ENCODE data around the gene CCL13.

CCL13 gene

DNA sequence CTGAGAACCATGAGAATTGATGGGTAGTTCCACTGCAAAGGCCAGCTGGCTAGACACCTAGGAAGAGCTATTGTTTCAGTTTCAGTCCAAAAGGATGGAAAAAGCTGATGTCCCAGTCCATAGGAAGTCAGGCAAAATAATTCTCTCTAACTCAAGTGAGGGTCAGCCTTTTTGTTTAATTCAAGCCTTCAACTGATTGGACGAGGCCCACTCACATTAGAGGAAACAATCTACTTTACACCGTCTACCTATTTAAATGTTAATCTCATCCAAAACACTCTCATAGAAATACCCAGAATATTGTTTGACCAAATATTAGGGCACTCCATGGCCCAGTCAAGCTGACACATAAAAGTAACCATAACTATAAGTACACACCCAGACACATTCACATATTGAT lies 14.4 kb upstream of the CCL13 start:
- no peak overlapping the region for H3K4me3 ChIP-seq (ENCODE audit: low read length)
- no peak overlapping the region for H3K9ac ChIP-seq (ENCODE audit: low read length)
- no peaks in the 10 kb centered on the region for H3K27me3 ChIP-seq (ENCODE audit: control insufficient read depth, insufficient read depth, low read length)
- no peaks in the 10 kb centered on the region for H3K36me3 ChIP-seq (ENCODE audit: control insufficient read depth, insufficient read depth, low read length)
- H3K4me1 ChIP-seq (ENCODE audit: control insufficient read depth, insufficient read depth, low read length) = no peaks in the 10 kb centered on the region
- H3K27ac ChIP-seq (ENCODE audit: low read depth, low read length) = no peak overlapping the region

DNA sequence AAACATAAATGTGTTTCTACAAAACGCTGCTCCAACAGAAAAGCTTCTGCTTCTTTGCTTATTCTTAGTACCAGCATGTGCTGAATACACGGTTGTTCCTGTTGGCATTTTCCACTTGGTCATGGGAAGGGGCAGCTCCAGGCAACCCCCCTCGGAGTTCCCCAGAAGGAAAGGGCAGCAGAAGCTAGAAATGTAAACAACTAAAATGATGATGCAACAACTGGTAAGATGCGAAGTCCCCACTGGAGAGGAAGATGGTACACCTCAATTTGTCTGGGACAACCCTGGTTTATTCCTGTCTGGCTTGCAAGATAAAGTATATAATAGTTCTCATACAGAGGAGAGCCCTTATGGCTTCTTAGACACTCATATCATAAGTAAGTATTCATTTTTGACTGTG lies 9.2 kb upstream of the CCL13 start:
- H3K9ac ChIP-seq (ENCODE audit: low read length) = no peak overlapping the region
- no peak overlapping the region for H3K4me3 ChIP-seq (ENCODE audit: low read length)
- no peaks in the 10 kb centered on the region for H3K4me1 ChIP-seq (ENCODE audit: control insufficient read depth, insufficient read depth, low read length)
- no peaks in the 10 kb centered on the region for H3K36me3 ChIP-seq (ENCODE audit: control insufficient read depth, insufficient read depth, low read length)
- no peak overlapping the region for H3K27ac ChIP-seq (ENCODE audit: low read depth, low read length)
- H3K27me3 ChIP-seq (ENCODE audit: control insufficient read depth, insufficient read depth, low read length) = no peaks in the 10 kb centered on the region

GRCh38 chr17:34349751-34350150 lies 6.5 kb upstream of the CCL13 start:
- Histone ChIP-seq H3K9ac (ENCODE audit: low read length) (no peak overlapping the region), H3K36me3 (ENCODE audit: control insufficient read depth, insufficient read depth, low read length) (no peaks in the 10 kb centered on the region), H3K4me1 (ENCODE audit: control insufficient read depth, insufficient read depth, low read length) (no peaks in the 10 kb centered on the region), H3K27ac (ENCODE audit: low read depth, low read length) (no peak overlapping the region), H3K27me3 (ENCODE audit: control insufficient read depth, insufficient read depth, low read length) (no peaks in the 10 kb centered on the region), H3K4me3 (ENCODE audit: low read length) (no peak overlapping the region)

- H3K4me3 ChIP-seq (ENCODE audit: low read length) = no peak overlapping the region
- H3K9ac ChIP-seq (ENCODE audit: low read length) = no peak overlapping the region
- no peaks in the 10 kb centered on the region for H3K27me3 ChIP-seq (ENCODE audit: control insufficient read depth, insufficient read depth, low read length)
- no peaks in the 10 kb centered on the region for H3K36me3 ChIP-seq (ENCODE audit: control insufficient read depth, insufficient read depth, low read length)
- no peak overlapping the region for H3K27ac ChIP-seq (ENCODE audit: low read depth, low read length)
- H3K4me1 ChIP-seq (ENCODE audit: control insufficient read depth, insufficient read depth, low read length) = no peaks in the 10 kb centered on the region
Observed at GRCh38 chr17:34351096-34351495, 5.2 kb upstream of the CCL13 start.

- Histone ChIP-seq H3K4me1 (ENCODE audit: control insufficient read depth, insufficient read depth, low read length) (no peaks in the 10 kb centered on the region), H3K27me3 (ENCODE audit: control insufficient read depth, insufficient read depth, low read length) (no peaks in the 10 kb centered on the region), H3K27ac (ENCODE audit: low read depth, low read length) (no peak overlapping the region), H3K4me3 (ENCODE audit: low read length) (no peak overlapping the region), H3K9ac (ENCODE audit: low read length) (no peak overlapping the region), H3K36me3 (ENCODE audit: control insufficient read depth, insufficient read depth, low read length) (no peaks in the 10 kb centered on the region)
Observed at GRCh38 chr17:34352191-34352590, 4.1 kb upstream of the CCL13 start.

GRCh38 chr17:34354637-34355036 lies 1.6 kb upstream of the CCL13 start:
- Histone ChIP-seq H3K27me3 (ENCODE audit: control insufficient read depth, insufficient read depth, low read length) (no peaks in the 10 kb centered on the region), H3K4me3 (ENCODE audit: low read length) (no peak overlapping the region), H3K9ac (ENCODE audit: low read length) (no peak overlapping the region), H3K36me3 (ENCODE audit: control insufficient read depth, insufficient read depth, low read length) (no peaks in the 10 kb centered on the region), H3K4me1 (ENCODE audit: control insufficient read depth, insufficient read depth, low read length) (no peaks in the 10 kb centered on the region), H3K27ac (ENCODE audit: low read depth, low read length) (no peak overlapping the region)

- Histone ChIP-seq H3K4me3 (ENCODE audit: low read length) (no peak overlapping the region), H3K9ac (ENCODE audit: low read length) (no peak overlapping the region)
Observed at GRCh38 chr17:34357398-34357797, 1.1 kb downstream of the CCL13 start.

DNA sequence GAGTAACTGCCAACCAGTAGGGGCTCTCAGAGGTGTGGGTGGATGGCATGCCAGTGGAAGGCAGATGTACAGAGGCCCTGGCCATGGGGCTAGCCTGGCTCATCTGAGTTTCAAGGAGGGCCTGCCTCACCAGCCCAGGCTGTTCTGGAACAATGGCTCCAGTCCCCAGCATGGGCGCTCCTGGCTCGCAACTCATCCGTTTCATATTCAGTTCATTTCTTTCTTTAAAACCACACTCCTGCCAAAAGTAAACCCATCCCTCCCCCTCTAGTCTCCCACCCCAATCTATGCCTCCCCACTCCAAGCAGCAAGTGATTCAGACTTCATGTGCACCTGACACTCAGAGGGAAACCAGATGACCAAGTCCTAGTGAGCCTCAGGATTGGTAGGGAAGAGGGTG lies 2.4 kb downstream of the CCL13 start:
- H3K9ac ChIP-seq (ENCODE audit: low read length) = no peak overlapping the region

More at GRCh38 chr17:34357398-34357797, 1.1 kb downstream of the CCL13 start:
- H3K27ac ChIP-seq (ENCODE audit: low read depth, low read length) = no peak overlapping the region
- no peaks in the 10 kb centered on the region for H3K27me3 ChIP-seq (ENCODE audit: control insufficient read depth, insufficient read depth, low read length)
- no peaks in the 10 kb centered on the region for H3K36me3 ChIP-seq (ENCODE audit: control insufficient read depth, insufficient read depth, low read length)
- H3K4me1 ChIP-seq (ENCODE audit: control insufficient read depth, insufficient read depth, low read length) = no peaks in the 10 kb centered on the region

GRCh38 chr17:34360601-34361270 lies 4.5 kb downstream of the CCL13 start:
- Histone ChIP-seq H3K4me1 (ENCODE audit: control insufficient read depth, insufficient read depth, low read length) (no peaks in the 10 kb centered on the region), H3K27me3 (ENCODE audit: control insufficient read depth, insufficient read depth, low read length) (no peaks in the 10 kb centered on the region), H3K9ac (ENCODE audit: low read length) (no peak overlapping the region), H3K36me3 (ENCODE audit: control insufficient read depth, insufficient read depth, low read length) (no peaks in the 10 kb centered on the region), H3K4me3 (ENCODE audit: low read length) (no peak overlapping the region), H3K27ac (ENCODE audit: low read depth, low read length) (no peak overlapping the region)

More for the DNA sequence above, 2.4 kb downstream of the CCL13 start:
- Histone ChIP-seq H3K27ac (ENCODE audit: low read depth, low read length) (no peak overlapping the region), H3K4me1 (ENCODE audit: control insufficient read depth, insufficient read depth, low read length) (no peaks in the 10 kb centered on the region), H3K36me3 (ENCODE audit: control insufficient read depth, insufficient read depth, low read length) (no peaks in the 10 kb centered on the region), H3K27me3 (ENCODE audit: control insufficient read depth, insufficient read depth, low read length) (no peaks in the 10 kb centered on the region), H3K4me3 (ENCODE audit: low read length) (no peak overlapping the region)

GRCh38 chr17:34361478-34362061 lies 5.3 kb downstream of the CCL13 start:
- Histone ChIP-seq H3K27ac (ENCODE audit: low read depth, low read length) (no peak overlapping the region), H3K36me3 (ENCODE audit: control insufficient read depth, insufficient read depth, low read length) (no peaks in the 10 kb centered on the region), H3K9ac (ENCODE audit: low read length) (no peak overlapping the region), H3K4me3 (ENCODE audit: low read length) (no peak overlapping the region), H3K4me1 (ENCODE audit: control insufficient read depth, insufficient read depth, low read length) (no peaks in the 10 kb centered on the region), H3K27me3 (ENCODE audit: control insufficient read depth, insufficient read depth, low read length) (no peaks in the 10 kb centered on the region)

GRCh38 chr17:34363183-34363661 lies 6.9 kb downstream of the CCL13 start, which contains the start of gene CCL1:
Gene CCL1, minus strand, starts transcription at chr17:34363233. Its CDS starts 72 bp downstream, at chr17:34363161.
- H3K27me3 ChIP-seq (ENCODE audit: control insufficient read depth, insufficient read depth, low read length) = no peaks in the 10 kb centered on the region
- H3K4me3 ChIP-seq (ENCODE audit: low read length) = no peak within 1 kb of the TSS
- H3K9ac ChIP-seq (ENCODE audit: low read length) = no peak within 1 kb of the TSS
- no peaks in the 10 kb centered on the region for H3K36me3 ChIP-seq (ENCODE audit: control insufficient read depth, insufficient read depth, low read length)
- H3K4me1 ChIP-seq (ENCODE audit: control insufficient read depth, insufficient read depth, low read length) = no peaks in the 10 kb centered on the region
- H3K27ac ChIP-seq (ENCODE audit: low read depth, low read length) = no peak within 1 kb of the TSS

GRCh38 chr17:34364751-34365150 lies 8.5 kb downstream of the CCL13 start:
- Histone ChIP-seq H3K4me3 (ENCODE audit: low read length) (no peak overlapping the region), H3K36me3 (ENCODE audit: control insufficient read depth, insufficient read depth, low read length) (no peaks in the 10 kb centered on the region), H3K4me1 (ENCODE audit: control insufficient read depth, insufficient read depth, low read length) (no peaks in the 10 kb centered on the region), H3K27me3 (ENCODE audit: control insufficient read depth, insufficient read depth, low read length) (no peaks in the 10 kb centered on the region), H3K27ac (ENCODE audit: low read depth, low read length) (no peak overlapping the region), H3K9ac (ENCODE audit: low read length) (no peak overlapping the region)

DNA sequence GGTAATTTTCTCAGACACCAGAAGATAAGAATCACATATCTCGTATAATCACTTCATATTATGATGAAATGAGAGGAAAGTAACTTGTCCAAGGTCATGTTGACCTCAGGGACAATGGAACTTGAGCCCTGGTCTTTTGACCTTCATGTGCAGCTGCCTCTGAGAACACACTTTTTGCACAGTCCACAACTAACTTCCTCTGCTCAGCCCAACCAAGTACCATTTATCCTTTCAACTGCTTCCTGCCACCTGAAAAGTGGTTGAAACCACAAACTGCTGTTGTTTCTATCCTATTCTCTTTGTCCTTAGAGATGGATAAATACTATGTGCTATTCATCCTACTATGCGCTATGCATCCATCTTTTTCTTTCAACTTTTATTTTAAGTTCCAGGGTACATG lies 9.1 kb downstream of the CCL13 start:
- Histone ChIP-seq H3K27ac (ENCODE audit: low read depth, low read length) (no peak overlapping the region), H3K36me3 (ENCODE audit: control insufficient read depth, insufficient read depth, low read length) (no peaks in the 10 kb centered on the region), H3K4me3 (ENCODE audit: low read length) (no peak overlapping the region), H3K4me1 (ENCODE audit: control insufficient read depth, insufficient read depth, low read length) (no peaks in the 10 kb centered on the region), H3K9ac (ENCODE audit: low read length) (no peak overlapping the region), H3K27me3 (ENCODE audit: control insufficient read depth, insufficient read depth, low read length) (no peaks in the 10 kb centered on the region)

Measured in rectal smooth muscle tissue (tissue), 1 donor.